ENCODE data around the gene CEP68. TPM values are rescaled to one million over a fixed set of nuclear protein-coding genes. Genes with fewer than 3 reads are reported as not detected.

The CEP68 gene, protein sequence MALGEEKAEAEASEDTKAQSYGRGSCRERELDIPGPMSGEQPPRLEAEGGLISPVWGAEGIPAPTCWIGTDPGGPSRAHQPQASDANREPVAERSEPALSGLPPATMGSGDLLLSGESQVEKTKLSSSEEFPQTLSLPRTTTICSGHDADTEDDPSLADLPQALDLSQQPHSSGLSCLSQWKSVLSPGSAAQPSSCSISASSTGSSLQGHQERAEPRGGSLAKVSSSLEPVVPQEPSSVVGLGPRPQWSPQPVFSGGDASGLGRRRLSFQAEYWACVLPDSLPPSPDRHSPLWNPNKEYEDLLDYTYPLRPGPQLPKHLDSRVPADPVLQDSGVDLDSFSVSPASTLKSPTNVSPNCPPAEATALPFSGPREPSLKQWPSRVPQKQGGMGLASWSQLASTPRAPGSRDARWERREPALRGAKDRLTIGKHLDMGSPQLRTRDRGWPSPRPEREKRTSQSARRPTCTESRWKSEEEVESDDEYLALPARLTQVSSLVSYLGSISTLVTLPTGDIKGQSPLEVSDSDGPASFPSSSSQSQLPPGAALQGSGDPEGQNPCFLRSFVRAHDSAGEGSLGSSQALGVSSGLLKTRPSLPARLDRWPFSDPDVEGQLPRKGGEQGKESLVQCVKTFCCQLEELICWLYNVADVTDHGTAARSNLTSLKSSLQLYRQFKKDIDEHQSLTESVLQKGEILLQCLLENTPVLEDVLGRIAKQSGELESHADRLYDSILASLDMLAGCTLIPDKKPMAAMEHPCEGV
- total RNA-seq = 11.5 and 15.0 TPM in 2 replicates

DNA sequence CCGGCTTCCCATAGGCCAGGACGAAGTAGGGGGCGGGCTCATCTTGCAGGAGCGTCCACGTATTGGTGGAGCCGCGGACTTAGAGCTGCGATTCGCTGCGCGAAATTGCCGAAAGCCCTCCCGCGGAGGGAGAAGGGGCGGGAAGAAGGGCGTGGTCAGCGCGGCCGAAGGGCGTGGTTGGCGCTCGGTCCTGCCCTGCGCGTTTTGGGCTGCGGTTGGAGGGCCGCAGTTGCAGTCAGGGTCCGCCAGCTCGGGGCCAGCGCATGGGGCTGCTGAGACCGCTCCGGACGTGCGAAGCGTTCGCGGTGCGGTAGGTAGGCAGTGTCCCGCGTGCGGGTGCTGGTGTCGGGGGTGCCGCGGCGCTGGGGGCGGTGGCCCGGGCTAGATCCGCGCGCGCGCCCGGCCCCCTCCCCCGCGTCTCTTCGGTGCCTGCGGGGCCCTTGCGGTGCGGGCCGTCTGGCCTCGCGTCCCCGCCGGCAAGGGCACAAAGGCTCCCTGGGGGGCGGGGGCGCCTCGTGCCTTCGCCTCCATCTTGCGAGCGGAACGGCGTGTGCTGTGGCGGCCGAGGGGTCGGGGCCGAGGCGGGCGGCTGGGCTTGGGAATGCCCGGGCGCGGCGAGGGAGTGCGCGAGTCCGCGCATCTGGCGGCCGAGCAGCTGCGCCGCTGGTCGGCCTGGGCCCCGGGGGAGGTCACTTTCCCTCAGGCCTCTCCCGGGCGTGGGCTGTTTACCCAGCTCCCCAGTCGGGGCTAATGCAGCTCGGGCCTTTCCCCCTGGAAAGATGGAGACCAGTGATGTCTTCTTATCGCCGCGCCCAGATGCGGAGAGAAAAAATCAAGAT, at the start of gene CEP68:
Gene CEP68 (plus strand): TSS at position 202 of the 839 bp plus-strand sequence. CDS start 13,029 bp downstream, outside the sequence.

DNA sequence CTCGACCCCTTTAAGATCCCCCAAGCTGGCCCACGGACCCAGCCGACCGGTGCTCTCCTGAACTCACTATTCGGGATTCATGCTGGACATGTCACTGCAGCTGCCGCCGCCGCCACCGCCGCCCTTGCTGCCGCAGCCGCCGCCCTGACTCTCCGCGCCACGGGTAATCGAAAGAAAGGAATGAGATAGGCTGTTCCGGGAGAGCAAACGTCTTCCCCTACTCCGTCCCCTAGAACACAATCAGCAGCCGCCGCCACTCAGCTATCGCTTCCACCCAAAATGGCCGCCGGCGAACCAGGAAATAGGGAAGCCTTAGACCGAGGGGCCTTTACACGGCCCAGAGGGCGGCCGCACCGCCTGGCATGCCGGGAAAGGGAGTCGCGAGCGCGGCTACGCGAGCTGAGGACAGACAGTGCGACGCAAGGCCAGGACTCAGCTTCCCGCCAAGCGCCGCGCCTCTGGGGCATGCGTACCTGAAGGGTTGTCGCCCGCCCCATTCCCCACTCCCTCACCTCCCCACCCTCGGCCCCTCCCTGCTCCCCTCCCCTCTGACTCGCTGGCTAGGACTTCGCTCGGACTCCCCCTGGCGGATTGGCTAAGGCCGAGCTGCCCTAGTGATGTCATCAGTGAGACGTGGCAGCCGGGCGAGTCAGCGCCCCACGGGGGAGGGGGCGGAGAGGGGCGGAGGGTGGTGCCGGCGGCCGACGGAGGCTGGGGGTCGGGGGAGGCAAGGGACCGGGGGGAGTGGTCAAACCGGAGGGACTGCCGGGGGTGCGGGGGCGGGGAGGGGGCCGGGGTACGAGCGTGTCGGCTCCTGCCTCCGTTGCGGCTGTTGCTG, 73.8 kb downstream of the CEP68 start, which contains the start of gene RAB1A:
Gene RAB1A (minus strand): TSS at position 281 of the 838 bp plus-strand sequence. CDS start 191 bp downstream, at position 90.

Other genes with a start within 250 kb of the CEP68 start
- gene SLC1A4, start 67.0 kb upstream of the CEP68 start, total RNA-seq = 59.7 and 83.9 TPM in 2 replicates
- 98.8 and 105 TPM in 2 replicates for gene RAB1A, start 73.7 kb downstream of the CEP68 start, total RNA-seq
- 159 and 162 TPM in 2 replicates for gene ACTR2, start 171.4 kb downstream of the CEP68 start, total RNA-seq